Ectodermal cell (in vitro differentiated cells): ENCODE results near the gene ROR1.
A peak's percentile ranks its signal among the peaks of the same experiment; 100 is the strongest.

Experiments used
- H3K27ac ChIP-seq: 2 replicates; pipeline ENCODE4 v1.7.0; 2013; ENCODE audit warnings: mild to moderate bottlenecking, low read depth, low read length; ENCODE audit not compliant: insufficient read depth, poor library complexity, severe bottlenecking
- H3K27me3 ChIP-seq: 2 replicates; pipeline ENCODE4 v1.7.0; 2013; ENCODE audit warnings: mild to moderate bottlenecking, low read length; ENCODE audit not compliant: insufficient read depth, control insufficient read depth, poor library complexity, severe bottlenecking
- H3K36me3 ChIP-seq: one replicate; pipeline ENCODE4 v1.7.0; 2013; ENCODE audit warnings: low read length; ENCODE audit not compliant: control insufficient read depth, insufficient read depth
- H3K4me1 ChIP-seq: one replicate; pipeline ENCODE4 v1.7.0; 2013; ENCODE audit warnings: low read length; ENCODE audit not compliant: control insufficient read depth, insufficient read depth
- H3K4me3 ChIP-seq: 2 replicates; pipeline ENCODE4 v1.7.0; 2013; ENCODE audit warnings: low read depth, low read length, control low read depth; ENCODE audit not compliant: insufficient read depth
- H3K9me3 ChIP-seq: 2 replicates; pipeline ENCODE4 v1.7.0; 2013; ENCODE audit warnings: mild to moderate bottlenecking, low read length, moderate library complexity; ENCODE audit not compliant: control insufficient read depth
- WGBS, 2 experiments: methylation state at CpG; one replicate each; pipeline ENCODE4 v1.1.7; 2013; ENCODE audit warnings: missing lambda C conversion rate in 2 of 2; 5-methylcytosine and 5-hydroxymethylcytosine counted together

ROR1 gene

DNA sequence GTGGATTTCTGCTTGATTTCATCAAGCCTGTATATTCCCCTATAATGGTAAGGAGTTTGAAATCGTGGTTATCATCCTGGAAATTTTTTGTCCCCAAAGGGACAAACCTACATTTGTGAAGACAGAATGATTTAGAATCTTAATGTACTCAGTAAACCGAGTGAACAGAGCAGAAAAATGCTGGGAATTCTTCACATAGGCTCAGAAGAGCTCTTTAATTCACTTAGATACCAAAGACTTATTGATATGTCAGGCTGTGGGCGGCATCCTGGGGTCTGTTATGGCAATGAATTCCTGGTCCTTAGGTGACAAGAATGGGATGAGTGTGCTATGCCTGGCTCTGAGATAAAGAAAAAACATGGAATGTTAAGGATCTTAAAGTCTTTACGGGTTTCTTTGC lies 74.9 kb downstream of the ROR1 start:
- Histone ChIP-seq H3K27me3 (no peaks in the 10 kb centered on the region), H3K36me3 (no peaks in the 10 kb centered on the region), H3K4me3 (no peak overlapping the region), H3K4me1 (peaks cover 88% of the 10 kb centered on the region), H3K9me3 (no peaks in the 10 kb centered on the region), H3K27ac (peak overlapping the region; percentile 65)
- 73 to 74% methylated on average over 4 of the region's 4 CpGs for WGBS, 2 experiments

DNA sequence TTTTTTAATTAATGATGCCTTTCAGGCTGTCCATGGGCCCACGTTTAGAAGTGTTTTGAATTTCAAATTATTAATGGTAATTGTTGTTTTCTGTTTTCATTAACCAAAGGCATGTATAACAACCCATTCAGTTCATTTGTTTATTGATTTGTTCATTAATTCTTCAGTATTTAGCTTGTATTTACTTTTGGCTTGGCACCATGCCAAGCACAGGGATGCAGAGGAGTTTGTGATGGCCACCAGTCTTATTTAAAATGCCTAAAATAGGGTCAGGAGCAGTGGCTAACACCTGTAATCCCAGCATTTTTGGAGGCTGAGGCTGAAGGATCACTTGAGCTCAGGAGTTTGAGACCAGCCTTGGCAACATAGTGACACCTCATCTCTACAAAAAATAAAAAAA lies 75.3 kb downstream of the ROR1 start:
- 67 to 90% methylated on average over 1 of the region's 1 CpG for whole genome bisulfite sequencing, 2 experiments
- H3K4me1 ChIP-seq, result peaks cover 88% of the 10 kb centered on the region
- H3K4me3 ChIP-seq, result no peak overlapping the region
- no peaks in the 10 kb centered on the region for H3K36me3 ChIP-seq
- H3K27me3 ChIP-seq, result no peaks in the 10 kb centered on the region
- H3K27ac ChIP-seq, result no peak overlapping the region
- H3K9me3 ChIP-seq, result no peaks in the 10 kb centered on the region

DNA sequence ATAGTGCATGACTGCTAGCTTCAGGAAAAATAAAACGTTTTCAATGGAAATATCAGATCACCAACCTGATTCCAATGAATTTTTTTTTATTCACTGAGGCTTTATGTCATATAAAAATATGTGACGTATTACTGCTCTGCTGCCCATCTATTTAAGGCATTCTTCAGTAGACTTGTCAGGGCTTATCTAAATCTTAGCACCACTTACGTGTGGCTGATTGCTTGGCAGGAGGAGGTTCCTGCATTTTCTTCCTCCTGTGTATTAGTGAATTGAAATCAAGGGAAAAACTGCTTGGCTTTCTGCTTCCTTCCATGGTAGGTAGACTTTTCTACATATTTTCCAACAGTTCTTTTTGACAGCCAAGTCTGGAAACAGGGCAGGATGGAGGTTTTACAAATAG lies 80.3 kb downstream of the ROR1 start:
- Histone ChIP-seq H3K27me3 (no peaks in the 10 kb centered on the region), H3K4me1 (peaks cover 57% of the 10 kb centered on the region), H3K9me3 (no peaks in the 10 kb centered on the region), H3K27ac (no peak overlapping the region), H3K36me3 (no peaks in the 10 kb centered on the region), H3K4me3 (no peak overlapping the region)
- WGBS, 2 experiments, result 90% methylated on average over 3 of the region's 3 CpGs

DNA sequence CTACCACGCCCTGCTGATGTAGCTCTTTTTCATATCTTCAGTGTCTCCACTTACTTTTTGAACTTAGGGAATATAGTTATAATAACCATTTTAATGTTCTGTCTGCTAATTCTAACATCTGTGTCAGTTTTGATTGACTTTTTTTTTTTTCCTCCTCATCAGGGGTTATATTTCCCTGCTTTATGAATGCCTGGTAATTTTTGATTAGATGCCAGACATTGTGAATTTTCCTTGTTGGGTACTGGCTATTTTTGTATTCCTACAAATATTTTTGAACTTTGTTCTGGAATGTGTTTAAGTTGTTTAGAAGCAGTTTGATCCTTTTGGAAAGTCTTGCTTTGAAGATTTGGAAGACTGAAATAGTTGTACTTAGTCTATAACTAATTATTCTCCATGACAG lies 82.1 kb downstream of the ROR1 start:
- Histone ChIP-seq H3K27ac (no peak overlapping the region), H3K36me3 (no peaks in the 10 kb centered on the region), H3K27me3 (no peaks in the 10 kb centered on the region), H3K4me3 (no peak overlapping the region), H3K4me1 (peaks cover 45% of the 10 kb centered on the region), H3K9me3 (no peaks in the 10 kb centered on the region)
- WGBS, 2 experiments, result 78 to 100% methylated on average over 1 of the region's 1 CpG

DNA sequence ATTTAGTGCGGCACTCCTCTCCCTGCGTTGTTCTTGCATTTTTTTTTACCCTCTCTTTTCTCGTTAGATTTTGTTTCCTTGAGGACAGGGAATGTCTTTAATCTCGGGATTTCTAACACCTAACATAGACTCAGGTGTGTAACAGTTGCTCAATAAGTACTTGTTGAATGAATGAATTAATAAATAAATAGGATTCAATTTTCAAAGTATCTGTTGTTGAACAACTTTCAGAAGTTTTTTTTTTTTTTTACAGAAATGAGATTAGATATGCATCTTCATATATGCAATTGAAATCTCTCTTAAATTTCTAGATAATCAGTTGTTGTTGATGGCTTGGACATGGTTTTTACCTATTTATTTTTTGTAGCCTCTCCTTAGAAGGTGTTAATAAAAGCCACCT lies 83.1 kb downstream of the ROR1 start:
- no peaks in the 10 kb centered on the region for H3K36me3 ChIP-seq
- H3K9me3 ChIP-seq, result no peaks in the 10 kb centered on the region
- WGBS, 2 experiments, result 91% methylated on average over 3 to 4 of the region's 4 CpGs
- peaks cover 37% of the 10 kb centered on the region for H3K4me1 ChIP-seq
- H3K27me3 ChIP-seq, result no peaks in the 10 kb centered on the region
- H3K27ac ChIP-seq, result no peak overlapping the region
- H3K4me3 ChIP-seq, result no peak overlapping the region

DNA sequence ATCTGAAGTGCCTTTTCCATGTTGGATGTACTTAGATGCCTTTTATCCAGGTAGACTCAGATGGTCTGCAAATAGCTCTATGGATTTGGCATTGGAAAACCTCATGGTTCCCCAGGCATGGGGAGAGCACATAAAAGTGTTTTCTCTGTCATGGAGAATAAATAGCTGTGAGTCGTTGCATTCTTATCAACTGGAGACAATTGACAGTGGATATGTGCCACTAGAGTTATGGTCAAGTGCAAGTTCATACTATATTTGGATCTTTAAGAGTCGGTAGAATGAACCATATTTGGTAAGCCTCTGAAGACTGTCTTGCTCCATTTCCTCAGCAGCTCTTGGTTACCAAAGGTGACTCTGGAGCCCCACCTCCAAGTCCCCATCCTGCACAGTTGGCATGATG lies 83.7 kb downstream of the ROR1 start:
- WGBS, 2 experiments, result 92 to 100% methylated on average over 2 of the region's 2 CpGs
- H3K4me1 ChIP-seq, result peaks cover 32% of the 10 kb centered on the region
- H3K9me3 ChIP-seq, result no peaks in the 10 kb centered on the region
- no peaks in the 10 kb centered on the region for H3K36me3 ChIP-seq
- H3K27ac ChIP-seq, result no peak overlapping the region
- no peak overlapping the region for H3K4me3 ChIP-seq
- no peaks in the 10 kb centered on the region for H3K27me3 ChIP-seq

DNA sequence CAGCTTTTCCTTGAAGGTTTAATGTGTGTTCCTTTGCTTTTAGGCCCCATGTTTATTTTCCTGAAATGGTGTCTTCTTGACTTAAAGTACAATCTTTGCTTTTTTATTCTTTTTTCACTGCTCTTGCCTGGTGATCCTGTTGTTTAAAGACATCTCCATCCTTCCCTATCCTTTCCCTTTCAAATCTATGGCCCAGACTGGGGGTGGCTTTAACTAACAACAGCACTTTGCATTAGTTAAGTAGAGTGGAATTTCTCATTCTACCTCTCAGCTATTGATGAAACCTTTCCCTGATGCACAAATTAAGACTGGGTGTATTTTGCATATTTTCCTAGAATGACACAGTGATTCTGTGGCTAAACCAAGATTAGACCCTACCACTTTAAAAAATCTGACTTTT lies 84.3 kb downstream of the ROR1 start:
- no peak overlapping the region for H3K27ac ChIP-seq

DNA sequence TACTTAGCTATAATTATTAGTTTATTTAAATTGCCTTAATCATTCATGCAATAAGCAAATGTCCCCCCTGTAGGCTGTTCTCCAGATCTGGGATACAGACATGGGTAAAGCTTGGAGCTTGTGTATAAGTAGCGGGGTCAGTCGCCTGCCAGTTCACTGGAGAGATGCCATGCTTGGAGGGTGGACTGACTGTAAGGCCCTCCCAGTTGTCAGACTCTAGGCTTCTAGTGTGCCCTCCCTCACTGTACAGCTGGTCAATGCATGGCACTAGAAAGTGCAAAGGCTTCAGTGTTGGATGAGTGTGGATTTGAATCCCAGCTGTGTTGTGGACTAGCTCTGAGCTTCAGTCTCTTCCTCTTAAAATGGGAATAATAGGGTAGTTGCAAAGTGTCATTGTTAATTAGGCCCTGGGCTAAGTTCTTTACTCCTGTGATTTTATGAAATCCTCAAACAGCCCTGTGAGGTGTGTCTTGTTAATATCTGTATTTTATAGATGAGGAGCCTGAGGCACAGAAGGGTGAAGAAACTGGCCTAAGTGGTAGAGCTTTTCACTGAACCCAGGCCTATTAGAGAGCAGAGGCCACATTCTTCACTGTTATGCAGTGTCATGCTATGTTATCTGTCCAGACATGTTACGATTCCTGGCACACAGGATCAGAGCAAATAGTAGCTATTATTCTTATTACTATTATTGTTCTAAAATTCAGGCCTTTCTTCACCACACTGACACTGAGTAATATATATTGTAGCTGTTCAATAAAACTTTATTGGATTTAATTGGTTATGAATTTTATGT lies 85.9 kb downstream of the ROR1 start:
- Histone ChIP-seq H3K4me3 (no peak overlapping the region), H3K4me1 (peaks cover 34% of the 10 kb centered on the region), H3K9me3 (no peaks in the 10 kb centered on the region), H3K27me3 (no peaks in the 10 kb centered on the region), H3K27ac (no peak overlapping the region), H3K36me3 (no peaks in the 10 kb centered on the region)
- WGBS, 2 experiments, result 93 to 94% methylated on average over 3 of the region's 3 CpGs

More for the DNA sequence above, 84.3 kb downstream of the ROR1 start:
- no peaks in the 10 kb centered on the region for H3K27me3 ChIP-seq
- H3K4me3 ChIP-seq, result no peak overlapping the region
- peaks cover 31% of the 10 kb centered on the region for H3K4me1 ChIP-seq
- no peaks in the 10 kb centered on the region for H3K36me3 ChIP-seq
- H3K9me3 ChIP-seq, result no peaks in the 10 kb centered on the region

DNA sequence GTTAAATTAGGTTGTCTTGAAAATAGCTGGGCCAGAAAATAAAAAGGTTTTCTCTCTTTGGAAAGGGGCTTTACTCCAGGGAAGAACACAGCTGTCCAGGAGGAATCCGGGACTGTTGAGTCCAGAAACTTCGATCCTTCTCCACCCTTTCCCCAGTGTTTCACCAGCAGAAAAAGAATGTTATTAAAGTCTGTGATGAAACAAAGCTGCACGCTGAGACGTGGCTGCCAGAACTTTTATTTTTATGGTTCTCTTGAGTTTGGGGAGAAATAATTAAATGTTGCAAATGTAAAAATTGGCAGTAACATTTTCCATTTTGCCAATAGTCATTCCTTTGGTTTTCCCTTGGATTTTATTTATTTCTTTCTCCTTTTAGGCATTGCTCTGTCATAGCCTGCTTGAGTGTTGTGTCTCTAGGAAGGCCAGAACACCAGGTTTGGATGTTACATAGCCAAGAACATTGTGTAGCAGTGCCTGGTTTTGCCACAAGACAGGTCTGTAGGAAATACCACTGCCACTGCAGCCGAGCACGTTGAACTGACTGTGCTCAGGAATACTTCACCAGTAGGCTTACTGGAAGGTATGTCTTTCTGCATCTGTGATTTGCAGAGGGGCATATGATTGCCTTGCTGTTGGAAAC lies 87.4 kb downstream of the ROR1 start:
- H3K36me3 ChIP-seq, result no peaks in the 10 kb centered on the region
- peaks cover 34% of the 10 kb centered on the region for H3K4me1 ChIP-seq
- H3K27me3 ChIP-seq, result no peaks in the 10 kb centered on the region
- H3K27ac ChIP-seq, result no peak overlapping the region
- no peaks in the 10 kb centered on the region for H3K9me3 ChIP-seq
- H3K4me3 ChIP-seq, result no peak overlapping the region
- 90 to 95% methylated on average over 6 of the region's 6 CpGs for WGBS, 2 experiments

DNA sequence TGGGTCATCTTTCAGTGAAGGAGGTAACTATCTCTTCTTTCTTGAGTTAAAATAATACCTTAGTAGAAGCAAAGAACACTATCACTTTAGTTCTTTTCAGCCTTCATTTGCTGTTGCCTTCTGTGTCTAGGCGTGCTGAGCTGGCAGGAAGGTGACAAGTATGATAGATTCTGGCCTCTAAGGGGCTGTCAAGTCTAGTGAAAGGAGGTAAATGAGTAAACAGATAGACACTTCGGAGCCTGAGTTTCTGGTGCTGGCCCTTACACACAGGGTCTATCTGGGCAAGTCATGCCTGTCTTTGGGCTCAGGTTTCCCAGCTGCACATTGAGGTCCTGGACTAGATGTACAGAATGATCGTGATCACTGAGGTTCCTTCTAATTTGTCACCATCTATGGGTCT lies 89.3 kb downstream of the ROR1 start:
- H3K36me3 ChIP-seq, result no peaks in the 10 kb centered on the region
- peaks cover 27% of the 10 kb centered on the region for H3K4me1 ChIP-seq
- no peak overlapping the region for H3K27ac ChIP-seq
- H3K4me3 ChIP-seq, result no peak overlapping the region
- H3K9me3 ChIP-seq, result no peaks in the 10 kb centered on the region
- 91 to 92% methylated on average over 3 of the region's 3 CpGs for WGBS, 2 experiments
- no peaks in the 10 kb centered on the region for H3K27me3 ChIP-seq
